GM19035 (cell line): ENCODE results near the gene GRAPL.
A peak's percentile ranks its signal among the peaks of the same experiment; 100 is the strongest.
"Not testable (repeated sequence)": the region's sequence is repeated elsewhere in the genome, so short reads cannot be mapped to it uniquely, and the experiment has no call there.

Experiments
- ATAC-seq: cut with Tn5 transposase; IDR thresholded peaks from one replicate; pipeline ENCODE4 v1.9.1; 2021; ENCODE audit not compliant: unreplicated experiment

Gene GRAPL

GRCh38 chr17:19136138-19136537, 8.7 kb downstream of the GRAPL start:
- ATAC-seq = not testable (repeated sequence)

GRCh38 chr17:19136605-19137004, 9.2 kb downstream of the GRAPL start:
- ATAC-seq = not testable (repeated sequence)

GRCh38 chr17:19137959-19138358, 10.6 kb downstream of the GRAPL start:
- peak; percentile 46 for ATAC-seq

GRCh38 chr17:19141366-19142155, 14.2 kb downstream of the GRAPL start:
- ATAC-seq = not testable (repeated sequence)

GRCh38 chr17:19142419-19142818, 15.0 kb downstream of the GRAPL start:
- ATAC-seq = not testable (repeated sequence)

GRCh38 chr17:19143097-19143777, 15.8 kb downstream of the GRAPL start:
- not testable (repeated sequence) for ATAC-seq

- not testable (repeated sequence) for ATAC-seq
Observed at GRCh38 chr17:19144373-19144772, 17.0 kb downstream of the GRAPL start.

- ATAC-seq = not testable (repeated sequence)
Observed at GRCh38 chr17:19145471-19145870, 18.1 kb downstream of the GRAPL start.

- not testable (repeated sequence) for ATAC-seq
Observed at GRCh38 chr17:19150678-19151615, 23.6 kb downstream of the GRAPL start.

GRCh38 chr17:19157628-19158027, 30.2 kb downstream of the GRAPL start:
- ATAC-seq = not testable (repeated sequence)

GRCh38 chr17:19158478-19158877, 31.1 kb downstream of the GRAPL start:
- ATAC-seq = not testable (repeated sequence)

GRCh38 chr17:19158938-19159337, 31.5 kb downstream of the GRAPL start:
- not testable (repeated sequence) for ATAC-seq

GRCh38 chr17:19161308-19162107, 34.1 kb downstream of the GRAPL start:
- ATAC-seq = not testable (repeated sequence)

- not testable (repeated sequence) for ATAC-seq
Observed at GRCh38 chr17:19162384-19163216, 35.2 kb downstream of the GRAPL start.

- not testable (repeated sequence) for ATAC-seq
Observed at GRCh38 chr17:19174422-19174821, 47.0 kb downstream of the GRAPL start.

- ATAC-seq = not testable (repeated sequence)
Observed at GRCh38 chr17:19175410-19175809, 48.0 kb downstream of the GRAPL start.

GRCh38 chr17:19181040-19181875, 53.9 kb downstream of the GRAPL start:
- ATAC-seq = peak; percentile 65
